Sigmoid colon (tissue), 7 donors: ENCODE measurements around the gene FBXO27. TPM values are rescaled to one million over a fixed set of nuclear protein-coding genes. Genes with fewer than 3 reads are reported as not detected.
A peak's percentile ranks its signal among the peaks of the same experiment; 100 is the strongest.

Experiments used
- DNase-seq: peaks from one replicate; pipeline ENCODE4 v3.0.0-alpha.2; 2019
- H3K27ac ChIP-seq, 4 donors: fragments of 200-600 bp; sonication (generic); one replicate each; pipeline ENCODE4 v1.5.1; 2016 to 2019; ENCODE audit warnings: mild to moderate bottlenecking in 1 of 4
- H3K27me3 ChIP-seq, 3 donors: fragments of 200-600 bp; sonication (generic); one replicate each; pipeline ENCODE4 v1.5.1; 2019; ENCODE audit warnings: mild to moderate bottlenecking in 1 of 3
- H3K36me3 ChIP-seq, 4 donors: fragments of 200-600 bp; sonication (generic); one replicate each; pipeline ENCODE4 v1.5.1; 2016 to 2019
- H3K4me1 ChIP-seq, 4 donors: fragments of 200-600 bp; sonication (generic); one replicate each; pipeline ENCODE4 v1.5.1; 2017 to 2019
- H3K4me3 ChIP-seq, 4 donors: fragments of 200-600 bp; sonication (generic); one replicate each; pipeline ENCODE4 v1.5.1; 2017 to 2019; ENCODE audit warnings: mild to moderate bottlenecking in 2 of 4, moderate library complexity in 1 of 4
- H3K9me3 ChIP-seq, 4 donors: fragments of 200-600 bp in 3 of 4; sonication (generic) in 3 of 4; one replicate each; pipeline versions ENCODE4 v1.5.1 to v1.6.1; 2013 to 2019
- EP300 ChIP-seq, 4 donors: sonication (generic); formaldehyde crosslinking; IDR thresholded peaks; one replicate each; pipeline ENCODE4 v1.6.1; 2017; ENCODE audit warnings: antibody characterized with exemption in 4 of 4
- POLR2A ChIP-seq, 2 donors: fragments of 450-650 bp; IDR thresholded peaks; one replicate each; pipeline ENCODE4 v1.6.1; 2016; ENCODE audit warnings: antibody characterized with exemption in 2 of 2, mild to moderate bottlenecking in 2 of 2, moderate library complexity in 2 of 2
- POLR2AphosphoS5 ChIP-seq, 4 donors: sonication (generic); formaldehyde crosslinking; IDR thresholded peaks; one replicate each; pipeline ENCODE4 v1.6.1; 2017; ENCODE audit warnings: antibody characterized with exemption in 4 of 4
- WGBS, 2 donors: extraction: QIAGEN DNeasy Blood & Tissue Kit; methylation state at CpG; one replicate each; pipeline ENCODE4 v1.1.7; 2013; 5-methylcytosine and 5-hydroxymethylcytosine counted together
- intact Hi-C: fragments of 100-400 bp; cut with DNase I; formaldehyde crosslinking; loops from one replicate; pipeline ENCODE4 v1.15.1; 2023
- polyA plus RNA-seq, 3 donors: library from polyadenylated mRNA; stranded (reverse); fragments of 200-250 nt; gene quantifications; one replicate each; pipeline ENCODE4 v1.2.3, GENCODE V29; 2013
- total RNA-seq, 4 donors: library from RNA; depleted of rRNA; stranded (reverse); fragments of >200 nt; gene quantifications; one replicate each; pipeline ENCODE4 v1.1.0, GENCODE V29; 2016
- TF ChIP-seq, protein P1 (sequence below), 4 experiments: fragments of 450-650 bp in 3 of 4; fragments of 200-600 bp in 1 of 4; IDR thresholded peaks; one replicate each; pipeline ENCODE4 v1.5.1; 2016 to 2019; ENCODE audit warnings: antibody characterized with exemption in 4 of 4, mild to moderate bottlenecking in 3 of 4, moderate library complexity in 2 of 4
- donor health status: healthy with polysubstance abuse.
- donor health status: Bipolar disorder and iron deficiency.
- donor health status: healthy.

FBXO27 gene
- total and polyA plus RNA-seq, 7 donors, result 0.23 to 17.7 (median 3.0) TPM

DNA sequence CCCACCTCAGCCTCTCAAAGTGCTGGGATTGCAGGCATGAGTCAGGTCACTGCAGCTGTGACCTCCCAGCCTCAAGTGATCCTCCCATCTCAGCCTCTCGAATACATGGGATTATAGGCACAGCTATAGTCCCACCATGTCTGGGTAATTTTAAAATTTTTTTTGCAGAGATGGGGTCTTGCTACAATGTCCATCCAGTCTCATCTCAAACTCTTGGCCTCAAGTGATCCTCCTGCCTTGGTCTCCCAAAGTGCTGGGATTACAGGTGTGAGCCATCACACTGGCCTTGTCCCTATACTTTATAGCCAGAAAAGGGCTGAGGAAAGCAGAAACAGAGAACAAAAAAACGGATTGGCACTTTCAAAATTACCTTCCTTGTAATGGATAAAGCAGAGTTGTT lies 4.8 kb upstream of the FBXO27 start:
- intact Hi-C loops, result no loop called here
- Histone ChIP-seq H3K36me3 (no peaks in the 10 kb centered on the region), H3K27ac (no peak overlapping the region), H3K4me1 (peaks cover 0 to 8% (median 4%) of the 10 kb centered on the region in 4 donors), H3K27me3 (peaks cover 0 to 16% (median 6%) of the 10 kb centered on the region in 3 donors), H3K4me3 (no peak overlapping the region), H3K9me3 (no peaks in the 10 kb centered on the region)
- 42 to 72% methylated on average over 2 of the region's 2 CpGs for WGBS, 2 donors
- TF ChIP-seq POLR2AphosphoS5 (IDR thresholded peaks at IDR 0.05) (no peak), EP300 (IDR thresholded peaks at IDR 0.05) (no peak), POLR2A (IDR thresholded peaks at IDR 0.05) (no peak)
- TF ChIP-seq, protein P1, sequence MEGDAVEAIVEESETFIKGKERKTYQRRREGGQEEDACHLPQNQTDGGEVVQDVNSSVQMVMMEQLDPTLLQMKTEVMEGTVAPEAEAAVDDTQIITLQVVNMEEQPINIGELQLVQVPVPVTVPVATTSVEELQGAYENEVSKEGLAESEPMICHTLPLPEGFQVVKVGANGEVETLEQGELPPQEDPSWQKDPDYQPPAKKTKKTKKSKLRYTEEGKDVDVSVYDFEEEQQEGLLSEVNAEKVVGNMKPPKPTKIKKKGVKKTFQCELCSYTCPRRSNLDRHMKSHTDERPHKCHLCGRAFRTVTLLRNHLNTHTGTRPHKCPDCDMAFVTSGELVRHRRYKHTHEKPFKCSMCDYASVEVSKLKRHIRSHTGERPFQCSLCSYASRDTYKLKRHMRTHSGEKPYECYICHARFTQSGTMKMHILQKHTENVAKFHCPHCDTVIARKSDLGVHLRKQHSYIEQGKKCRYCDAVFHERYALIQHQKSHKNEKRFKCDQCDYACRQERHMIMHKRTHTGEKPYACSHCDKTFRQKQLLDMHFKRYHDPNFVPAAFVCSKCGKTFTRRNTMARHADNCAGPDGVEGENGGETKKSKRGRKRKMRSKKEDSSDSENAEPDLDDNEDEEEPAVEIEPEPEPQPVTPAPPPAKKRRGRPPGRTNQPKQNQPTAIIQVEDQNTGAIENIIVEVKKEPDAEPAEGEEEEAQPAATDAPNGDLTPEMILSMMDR (IDR thresholded peaks at IDR 0.05), result no peak
- DNase-seq, result no peak

DNA sequence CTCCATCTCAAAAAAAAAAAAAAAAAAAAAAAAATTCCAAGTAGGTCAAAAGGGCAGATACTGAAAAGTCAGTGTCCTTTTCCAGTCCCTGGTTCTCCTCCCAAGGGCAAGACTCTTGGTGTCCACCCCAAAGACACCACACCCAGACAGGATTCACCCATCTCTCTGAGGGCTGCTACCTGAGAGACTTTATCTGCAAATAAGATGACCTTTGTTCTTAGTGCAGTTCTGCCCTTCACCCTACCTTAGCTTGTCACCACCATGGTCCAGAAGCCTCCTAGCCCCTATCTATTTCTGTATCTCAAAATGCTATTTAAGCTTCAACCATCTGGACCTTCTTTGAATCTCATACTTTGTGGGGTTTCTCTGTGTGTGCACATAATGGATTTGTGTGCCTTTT lies 4.2 kb upstream of the FBXO27 start:
- Histone ChIP-seq H3K27me3 (peaks cover 0 to 16% (median 10%) of the 10 kb centered on the region in 3 donors), H3K4me3 (no peak overlapping the region), H3K4me1 (peaks cover 0 to 13% (median 8%) of the 10 kb centered on the region in 4 donors), H3K36me3 (no peaks in the 10 kb centered on the region), H3K9me3 (no peaks in the 10 kb centered on the region), H3K27ac (no peak overlapping the region)
- no peak for DNase-seq
- intact Hi-C loops, result no loop called here
- TF ChIP-seq, protein P1 (IDR thresholded peaks at IDR 0.05), result no peak
- TF ChIP-seq POLR2AphosphoS5 (IDR thresholded peaks at IDR 0.05), result no peak
- no peak for TF ChIP-seq EP300 (IDR thresholded peaks at IDR 0.05)
- TF ChIP-seq POLR2A (IDR thresholded peaks at IDR 0.05), result no peak

DNA sequence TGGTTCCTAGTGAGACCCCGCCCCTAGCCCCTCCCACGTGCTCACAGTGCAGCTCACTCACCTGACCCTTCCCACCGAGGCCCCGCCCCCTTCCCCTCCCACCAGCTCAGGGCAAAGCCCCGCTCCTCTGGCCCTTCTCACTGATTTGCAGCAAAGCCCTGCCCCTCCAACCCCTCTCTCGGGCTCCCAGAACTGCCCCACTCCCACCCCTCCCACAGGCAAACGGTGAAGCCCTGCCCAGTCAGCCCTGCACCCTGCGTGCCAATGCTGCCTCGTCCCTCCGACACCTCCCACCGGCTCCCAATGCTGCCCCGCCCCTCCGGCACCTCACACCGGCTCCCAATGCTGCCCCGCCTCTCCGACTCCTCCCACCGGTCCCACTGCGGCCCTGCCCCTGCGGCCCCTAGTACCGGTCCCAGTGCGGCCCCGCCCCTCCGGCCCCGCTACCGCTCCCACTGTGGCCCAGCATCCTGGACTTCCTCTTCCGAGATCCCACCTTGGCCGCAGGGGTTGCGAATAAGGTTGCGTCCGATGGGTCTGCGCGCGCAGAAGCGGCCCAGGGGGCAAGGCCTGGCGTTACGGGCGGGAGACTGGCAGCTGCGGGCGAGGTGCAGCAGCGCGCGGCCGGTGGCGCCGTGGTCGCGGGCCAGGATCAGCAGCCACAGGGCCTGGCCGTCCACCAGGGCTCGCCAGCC lies 834 bp downstream of the FBXO27 start:
- 1% methylated on average over 49 of the region's 49 CpGs for WGBS, 2 donors
- TF ChIP-seq, protein P1 (IDR thresholded peaks at IDR 0.05), result no peak
- TF ChIP-seq POLR2A (IDR thresholded peaks at IDR 0.05), result no peak
- no peak for TF ChIP-seq POLR2AphosphoS5 (IDR thresholded peaks at IDR 0.05)
- no peak for TF ChIP-seq EP300 (IDR thresholded peaks at IDR 0.05)
- peaks cover 0 to 22% (median 16%) of the 10 kb centered on the region in 4 donors for H3K4me1 ChIP-seq
- DNase-seq, result peak; percentile 83
- intact Hi-C loops, result loop anchor here (5.0 kb wide), 1 partner anchor 69 kb away; no protein-coding TSS in a partner anchor
- peaks cover 0 to 17% (median 2%) of the 10 kb centered on the region in 4 donors for H3K36me3 ChIP-seq
- H3K4me3 ChIP-seq, result peak overlapping the region; percentile 59 to 81 (median 72)
- H3K27me3 ChIP-seq, result peaks cover 0 to 6% (median 0%) of the 10 kb centered on the region in 3 donors
- peak overlapping the region; percentile 50 to 76 (median 67) for H3K27ac ChIP-seq
- H3K9me3 ChIP-seq, result no peaks in the 10 kb centered on the region

DNA sequence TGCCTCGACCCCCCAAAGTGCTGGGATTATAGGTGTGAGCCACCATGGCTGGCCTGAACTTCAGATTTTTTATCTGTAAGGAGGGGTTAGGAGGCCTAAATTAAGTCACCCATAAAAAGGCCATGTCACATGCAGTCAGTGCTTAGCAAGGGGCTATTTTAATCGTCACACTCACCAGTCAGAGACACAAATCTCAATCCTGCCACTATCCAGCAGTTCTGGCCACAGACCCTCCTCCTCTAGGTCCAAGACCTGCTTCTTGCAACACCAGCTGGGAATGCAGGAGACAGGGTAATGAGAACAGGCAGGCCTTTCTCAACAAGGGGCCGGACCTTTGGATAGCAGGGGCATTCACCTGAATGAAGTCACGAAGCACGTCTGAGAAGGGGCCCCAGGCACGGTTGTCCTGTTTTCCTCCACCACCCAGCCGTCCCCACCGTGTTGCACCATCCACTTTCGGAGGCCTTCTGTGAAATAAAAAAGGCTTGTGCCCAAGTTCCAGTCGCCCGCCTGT lies 1.4 kb downstream of the FBXO27 start:
- TF ChIP-seq POLR2AphosphoS5 (IDR thresholded peaks at IDR 0.05) (no peak), POLR2A (IDR thresholded peaks at IDR 0.05) (no peak), EP300 (IDR thresholded peaks at IDR 0.05) (no peak)
- TF ChIP-seq, protein P1 (IDR thresholded peaks at IDR 0.05), result no peak
- intact Hi-C loops, result loop anchor here (5.0 kb wide), 1 partner anchor 69 kb away; no protein-coding TSS in a partner anchor
- H3K27ac ChIP-seq, result peak overlapping the region; percentile 50 to 76 (median 67)
- peaks cover 0 to 18% (median 2%) of the 10 kb centered on the region in 4 donors for H3K36me3 ChIP-seq
- DNase-seq, result no peak
- no peaks in the 10 kb centered on the region for H3K9me3 ChIP-seq
- 17 to 22% methylated on average over 11 of the region's 11 CpGs for WGBS, 2 donors
- peak overlapping the region; percentile 59 to 81 (median 72) for H3K4me3 ChIP-seq
- peaks cover 0 to 6% (median 0%) of the 10 kb centered on the region in 3 donors for H3K27me3 ChIP-seq
- H3K4me1 ChIP-seq, result peaks cover 0 to 22% (median 16%) of the 10 kb centered on the region in 4 donors
